SK-N-SH (cell line): Measurements from ENCODE around the gene ZNF563. TPM values are rescaled to one million over a fixed set of nuclear protein-coding genes. Genes with fewer than 3 reads are reported as not detected.

Source experiments
- CTCF ChIA-PET: fragments of 300-600, 350-600 bp; formaldehyde crosslinking; extraction: SDS; loops from one replicate; lab custom pipeline; 2021; lab: Yijun Ruan, JAX
- POLR2A ChIA-PET: fragments of 350-600 bp; sonication (Branson Sonifier 250); formaldehyde crosslinking; extraction: SDS; loops from one replicate; lab custom pipeline; 2020; ENCODE audit warnings: antibody characterized with exemption, inconsistent platforms; lab: Yijun Ruan, JAX
- DNase-seq: peaks from one replicate; pipeline ENCODE4 v3.0.0; 2012
- H2AFZ ChIP-seq: fragments of 200-600 bp; sonication (generic); 2 replicates; pipeline ENCODE4 v1.8.1; 2016; ENCODE audit warnings: antibody characterized with exemption, mild to moderate bottlenecking, low read depth
- H3F3A ChIP-seq: fragments of 200-600 bp; sonication (generic); replicated peaks from 2 replicates; pipeline ENCODE3; 2016; ENCODE audit warnings: antibody characterized with exemption, mild to moderate bottlenecking; ENCODE audit not compliant: insufficient read depth
- H3K27ac ChIP-seq, 2 experiments: fragments of 200-500 bp in 1 of 2; fragments of 200-600 bp in 1 of 2; sonication (Bioruptor generic) in 1 of 2; sonication (generic), shearing (Covaris generic) in 1 of 2; 2 replicates each; pipeline versions ENCODE4 v1.5.1 to v1.6.1; 2014 to 2016; ENCODE audit warnings: low read depth in 2 of 2, inconsistent platforms in 1 of 2, low read length in 1 of 2, mild to moderate bottlenecking in 1 of 2, mixed read lengths in 1 of 2
- H3K27me3 ChIP-seq: fragments of 200-600 bp; sonication (generic), shearing (Covaris generic); 2 replicates; pipeline ENCODE4 v1.6.1; 2016; ENCODE audit warnings: mixed run types; ENCODE audit not compliant: insufficient read depth
- H3K36me3 ChIP-seq, 2 experiments: fragments of 200-500 bp in 1 of 2; fragments of 200-600 bp in 1 of 2; sonication (Bioruptor generic) in 1 of 2; sonication (generic) in 1 of 2; replicated peaks in 1 of 2; 2 replicates each; pipeline versions ENCODE3 to v1.5.1; 2014 to 2016; ENCODE audit warnings: low read length in 1 of 2, mild to moderate bottlenecking in 1 of 2; ENCODE audit not compliant: insufficient read depth in 2 of 2, control insufficient read depth in 1 of 2
- H3K4me1 ChIP-seq, 2 experiments: fragments of 200-500 bp in 1 of 2; fragments of 200-600 bp in 1 of 2; sonication (Bioruptor generic) in 1 of 2; sonication (generic), shearing (Covaris generic) in 1 of 2; 2 replicates each; pipeline versions ENCODE4 v1.5.1 to v1.6.1; 2014 to 2016; ENCODE audit warnings: low read depth in 1 of 2, low read length in 1 of 2, mixed run types in 1 of 2; ENCODE audit not compliant: insufficient read depth in 2 of 2, control insufficient read depth in 1 of 2
- H3K4me2 ChIP-seq: fragments of 200-600 bp; sonication (generic), shearing (Covaris generic); 2 replicates; pipeline ENCODE4 v1.6.1; 2017; ENCODE audit warnings: mixed run types
- H3K4me3 ChIP-seq, 2 experiments: fragments of 200-500 bp in 1 of 2; fragments of 200-600 bp in 1 of 2; sonication (Bioruptor generic) in 1 of 2; sonication (generic), shearing (Covaris generic) in 1 of 2; 2 replicates each; pipeline versions ENCODE4 v1.5.1 to v1.8.1; 2014 to 2016; ENCODE audit warnings: low read depth in 2 of 2, inconsistent platforms in 1 of 2, low read length in 1 of 2, mild to moderate bottlenecking in 1 of 2, mixed read lengths in 1 of 2, moderate library complexity in 1 of 2
- H3K79me2 ChIP-seq: fragments of 200-600 bp; sonication (generic); 2 replicates; pipeline ENCODE4 v1.8.1; 2017; ENCODE audit warnings: mild to moderate bottlenecking; ENCODE audit not compliant: insufficient read depth
- H3K9ac ChIP-seq: fragments of 200-600 bp; sonication (generic); 2 replicates; pipeline ENCODE4 v1.6.1; 2017; ENCODE audit warnings: mixed run types
- H3K9me2 ChIP-seq: fragments of 200-600 bp; sonication (generic); 2 replicates; pipeline ENCODE4 v1.6.1; 2017; ENCODE audit warnings: mixed run types
- H3K9me3 ChIP-seq: fragments of 200-600 bp; sonication (generic); 2 replicates; pipeline ENCODE4 v1.6.1; 2017; ENCODE audit warnings: mixed run types, mild to moderate bottlenecking, moderate library complexity
- H4K20me1 ChIP-seq: fragments of 200-600 bp; sonication (generic); 2 replicates; pipeline ENCODE4 v1.6.1; 2017; ENCODE audit warnings: mild to moderate bottlenecking, mixed run types; ENCODE audit not compliant: insufficient read depth
- CTCF ChIP-seq: fragments of 200-600 bp; sonication (generic); IDR thresholded peaks from 2 replicates; pipeline ENCODE4 v1.6.1; 2017; ENCODE audit warnings: antibody characterized with exemption, mild to moderate bottlenecking, moderate library complexity
- ELF1 ChIP-seq: IDR thresholded peaks from 2 replicates; pipeline ENCODE4 v1.4.0; 2012
- FOSL2 ChIP-seq: IDR thresholded peaks from 2 replicates; pipeline ENCODE4 v1.4.0; 2012; ENCODE audit warnings: low read depth, mild to moderate bottlenecking, moderate library complexity, borderline replicate concordance
- FOXJ3 ChIP-seq: sonication (generic); formaldehyde crosslinking; IDR thresholded peaks from 2 replicates; pipeline ENCODE4 v1.5.1; 2020; ENCODE audit warnings: mild to moderate bottlenecking, missing genetic modification reagents
- MAX ChIP-seq: IDR thresholded peaks from 2 replicates; pipeline ENCODE4 v1.4.0; 2012; ENCODE audit warnings: low read depth
- NFIC ChIP-seq: IDR thresholded peaks from 2 replicates; pipeline ENCODE4 v1.4.0; 2012; ENCODE audit warnings: borderline replicate concordance
- NRF1 ChIP-seq: IDR thresholded peaks from 2 replicates; pipeline ENCODE4 v1.6.1; 2012; ENCODE audit warnings: low read depth, mild to moderate bottlenecking, low read length
- PBX3 ChIP-seq: IDR thresholded peaks from 2 replicates; pipeline ENCODE4; 2012
- POLR2AphosphoS5 ChIP-seq: IDR thresholded peaks from 2 replicates; pipeline ENCODE4 v1.6.1; 2012; ENCODE audit warnings: low read depth, low read length
- RAD21 ChIP-seq: IDR thresholded peaks from 2 replicates; pipeline ENCODE4 v1.6.1; 2012; ENCODE audit warnings: mild to moderate bottlenecking, low read length
- REST ChIP-seq: IDR thresholded peaks from 2 replicates; pipeline ENCODE4 v1.6.1; 2012; ENCODE audit warnings: mild to moderate bottlenecking, low read depth, low read length, moderate library complexity
- SIN3A ChIP-seq: IDR thresholded peaks from 2 replicates; pipeline ENCODE4 v1.6.1; 2012; ENCODE audit warnings: low read depth, mild to moderate bottlenecking, low read length, moderate library complexity, borderline replicate concordance
- TAF1 ChIP-seq: IDR thresholded peaks from 2 replicates; pipeline ENCODE4 v1.6.1; 2012; ENCODE audit warnings: low read depth, mild to moderate bottlenecking, low read length, moderate library complexity, borderline replicate concordance
- TCF12 ChIP-seq: IDR thresholded peaks from 2 replicates; pipeline ENCODE4 v1.4.0; 2012
- TEAD4 ChIP-seq: IDR thresholded peaks from 2 replicates; pipeline ENCODE4 v1.4.0; 2012; ENCODE audit warnings: mild to moderate bottlenecking, borderline replicate concordance; ENCODE audit not compliant: insufficient read depth
- USF2 ChIP-seq: fragments of 150-350 bp; IDR thresholded peaks from 2 replicates; pipeline ENCODE4 v1.6.1; 2017; ENCODE audit warnings: antibody characterized with exemption, low read length, low read depth, borderline replicate concordance
- YY1 ChIP-seq: IDR thresholded peaks from 2 replicates; pipeline ENCODE4 v1.4.0; 2012; ENCODE audit warnings: low read depth, mild to moderate bottlenecking
- ZBTB33 ChIP-seq: IDR thresholded peaks from 2 replicates; pipeline ENCODE4 v1.4.0; 2012; ENCODE audit warnings: low read depth, borderline replicate concordance
- polyA plus RNA-seq, 3 experiments: library from polyadenylated mRNA; depleted of rRNA; stranded (reverse); fragments of >200 nt; gene quantifications; 2 replicates each; pipeline ENCODE4 v1.2.3, GENCODE V29; 2012

The ZNF563 gene
- polyA plus RNA-seq, 1 of the 3 experiments (the other 2 are of a cell fraction) = 0.99 TPM

GRCh38 chr19:12325690-12326089 is 7.7 kb downstream of the ZNF563 start:
- H3K4me2 ChIP-seq = no peak overlapping the region
- peaks cover 0 to 6% of the 10 kb centered on the region in 2 experiments for H3K36me3 ChIP-seq
- DNase-seq = no peak
- H3F3A ChIP-seq = no peaks in the 10 kb centered on the region
- ChIA-PET POLR2A (no interaction called here), CTCF (no interaction called here)
- no peaks in the 10 kb centered on the region for H3K4me1 ChIP-seq
- H2AFZ ChIP-seq = no peak overlapping the region
- no peak overlapping the region for H3K9ac ChIP-seq
- H3K79me2 ChIP-seq = no peaks in the 10 kb centered on the region; the same call in 1 of the 2 replicates
- no peaks in the 10 kb centered on the region for H4K20me1 ChIP-seq
- no peaks in the 10 kb centered on the region for H3K9me2 ChIP-seq
- H3K4me3 ChIP-seq = no peak overlapping the region
- TF ChIP-seq NFIC (no peak), TEAD4 (no peak), MAX (no peak), RAD21 (no peak), NRF1 (no peak), FOXJ3 (CRISPR knock-in tag) (no peak), ELF1 (no peak), TAF1 (no peak), ZBTB33 (no peak), FOSL2 (no peak), PBX3 (no peak), CTCF (no peak), TCF12 (no peak), REST (no peak), YY1 (no peak), POLR2AphosphoS5 (no peak), SIN3A (no peak), USF2 (no peak)
- no peaks in the 10 kb centered on the region for H3K9me3 ChIP-seq
- H3K27ac ChIP-seq = no peak overlapping the region
- no peaks in the 10 kb centered on the region for H3K27me3 ChIP-seq
